GM13977 (cell line): ENCODE data around the gene CHN1.

Source experiments
- DNase-seq: peaks from one replicate; pipeline ENCODE4 v3.0.0; 2012; ENCODE audit warnings: low spot score
- in situ Hi-C: fragments of 300-500 bp; cut with MboI; formaldehyde crosslinking; loops from one replicate; pipeline ENCODE4 v1.12.0; 2022; ENCODE audit warnings: low sequenced_read_pairs, low pct_unique_long_range_greater_than_20kb, mixed read lengths, inconsistent platforms; ENCODE audit not compliant: unreplicated experiment
- TF ChIP-seq, protein P1 (sequence below): IDR thresholded peaks from 2 replicates; pipeline ENCODE4 v1.5.1; 2012; ENCODE audit warnings: mild to moderate bottlenecking, control low read depth; ENCODE audit not compliant: insufficient read depth; ENCODE audit errors: extremely low read depth, missing control alignments

Gene CHN1

DNA sequence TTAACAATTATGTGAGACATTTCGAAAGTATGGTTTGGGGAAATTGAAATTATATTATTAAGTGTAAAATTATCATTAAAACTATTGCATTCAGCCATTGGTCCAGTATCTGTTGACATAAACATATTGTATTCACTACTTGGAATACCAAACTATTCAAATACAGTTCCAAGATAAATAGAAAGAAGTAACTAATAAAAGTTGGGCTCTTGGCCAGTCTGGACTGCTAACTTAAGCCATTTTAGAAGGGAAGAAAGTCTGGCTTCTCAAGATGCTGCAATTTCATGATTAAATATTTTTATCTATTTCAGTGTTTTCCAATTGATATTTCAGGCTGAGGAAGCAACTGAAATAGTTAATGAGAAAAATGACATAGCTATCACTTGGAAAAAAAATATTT lies 131.1 kb downstream of the CHN1 start:
- DNase-seq = no peak
- TF ChIP-seq, protein P1, sequence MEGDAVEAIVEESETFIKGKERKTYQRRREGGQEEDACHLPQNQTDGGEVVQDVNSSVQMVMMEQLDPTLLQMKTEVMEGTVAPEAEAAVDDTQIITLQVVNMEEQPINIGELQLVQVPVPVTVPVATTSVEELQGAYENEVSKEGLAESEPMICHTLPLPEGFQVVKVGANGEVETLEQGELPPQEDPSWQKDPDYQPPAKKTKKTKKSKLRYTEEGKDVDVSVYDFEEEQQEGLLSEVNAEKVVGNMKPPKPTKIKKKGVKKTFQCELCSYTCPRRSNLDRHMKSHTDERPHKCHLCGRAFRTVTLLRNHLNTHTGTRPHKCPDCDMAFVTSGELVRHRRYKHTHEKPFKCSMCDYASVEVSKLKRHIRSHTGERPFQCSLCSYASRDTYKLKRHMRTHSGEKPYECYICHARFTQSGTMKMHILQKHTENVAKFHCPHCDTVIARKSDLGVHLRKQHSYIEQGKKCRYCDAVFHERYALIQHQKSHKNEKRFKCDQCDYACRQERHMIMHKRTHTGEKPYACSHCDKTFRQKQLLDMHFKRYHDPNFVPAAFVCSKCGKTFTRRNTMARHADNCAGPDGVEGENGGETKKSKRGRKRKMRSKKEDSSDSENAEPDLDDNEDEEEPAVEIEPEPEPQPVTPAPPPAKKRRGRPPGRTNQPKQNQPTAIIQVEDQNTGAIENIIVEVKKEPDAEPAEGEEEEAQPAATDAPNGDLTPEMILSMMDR = no peak
- in situ Hi-C loops = no loop called here

DNA sequence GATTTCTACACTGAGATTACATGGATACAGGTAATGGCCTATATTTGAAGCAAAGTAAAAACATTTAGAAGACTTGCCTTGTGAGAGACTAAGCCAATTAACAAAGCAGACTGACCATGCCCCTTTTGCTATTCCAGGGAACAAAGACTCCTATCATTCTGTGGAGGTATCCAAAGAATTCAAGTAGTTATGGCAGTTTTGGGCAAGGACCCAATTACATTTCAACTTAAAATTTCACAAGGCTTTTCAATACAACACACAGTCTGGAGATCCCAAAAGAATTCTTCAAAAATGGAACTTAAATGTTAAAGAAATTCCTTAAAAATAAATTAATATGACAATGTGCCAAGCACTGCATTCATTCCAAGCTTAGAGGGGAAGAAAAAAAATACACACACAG lies 131.7 kb downstream of the CHN1 start:
- DNase-seq = no peak
- in situ Hi-C loops = no loop called here
- TF ChIP-seq, protein P1 = no peak

DNA sequence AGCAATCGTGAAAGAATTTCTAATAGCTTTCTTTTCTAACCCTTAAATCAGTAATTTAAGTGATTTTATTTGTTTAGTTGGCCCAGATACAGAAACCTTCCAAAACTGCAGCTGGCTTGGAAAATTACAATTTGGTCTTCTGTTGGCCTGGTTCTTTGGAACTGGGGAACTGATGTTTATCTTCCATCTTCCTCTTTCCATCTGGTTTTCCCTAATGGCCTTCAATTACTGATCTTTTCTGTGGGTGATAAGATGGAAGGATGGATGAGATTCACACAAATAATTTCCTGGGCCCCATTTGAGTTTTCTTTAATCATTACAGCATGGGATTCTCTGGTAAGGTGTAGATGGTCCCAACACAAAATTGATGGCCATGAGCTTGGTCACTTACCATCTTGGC lies 134.4 kb downstream of the CHN1 start:
- TF ChIP-seq, protein P1 = no peak
- in situ Hi-C loops = no loop called here
- DNase-seq = no peak

DNA sequence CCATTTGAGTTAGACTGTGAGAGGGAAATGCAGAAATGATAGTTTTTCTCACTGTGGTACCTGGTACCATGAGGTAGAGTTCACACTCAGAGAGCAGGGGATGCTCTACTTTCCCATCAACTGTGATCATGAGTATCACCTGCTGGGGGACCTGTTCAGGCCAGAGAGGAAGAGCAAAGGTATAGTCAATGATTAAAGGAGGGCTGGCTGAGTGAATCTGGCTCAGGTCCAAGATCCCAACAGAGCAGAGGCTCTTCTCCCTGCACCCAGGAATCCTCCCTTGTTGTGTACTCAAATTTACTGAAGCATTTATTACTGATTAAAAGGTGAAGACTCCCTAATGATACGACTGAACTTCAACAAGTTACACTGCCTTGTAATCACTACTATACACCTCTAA lies 136.3 kb downstream of the CHN1 start:
- TF ChIP-seq, protein P1 = no peak
- in situ Hi-C loops = no loop called here
- no peak for DNase-seq

DNA sequence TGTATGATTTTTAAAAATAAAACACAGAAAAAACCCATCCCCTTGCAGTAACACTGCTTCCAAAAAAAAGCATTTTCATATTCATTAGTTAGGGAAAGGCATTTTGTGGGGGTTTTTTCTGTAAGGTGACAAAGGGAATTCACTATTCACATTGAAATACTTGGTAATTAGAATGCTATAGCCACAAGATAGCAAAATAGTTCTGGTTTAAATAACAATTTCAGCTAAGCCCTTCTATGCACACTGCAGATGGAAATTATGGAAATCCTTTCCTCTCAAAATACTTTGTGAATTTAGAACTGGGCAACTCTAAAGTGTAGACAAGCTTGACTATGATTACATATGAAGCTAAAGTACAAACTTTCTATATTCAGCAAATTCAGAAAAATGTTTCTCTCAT lies 138.8 kb downstream of the CHN1 start:
- TF ChIP-seq, protein P1 = no peak
- no peak for DNase-seq
- in situ Hi-C loops = no loop called here

DNA sequence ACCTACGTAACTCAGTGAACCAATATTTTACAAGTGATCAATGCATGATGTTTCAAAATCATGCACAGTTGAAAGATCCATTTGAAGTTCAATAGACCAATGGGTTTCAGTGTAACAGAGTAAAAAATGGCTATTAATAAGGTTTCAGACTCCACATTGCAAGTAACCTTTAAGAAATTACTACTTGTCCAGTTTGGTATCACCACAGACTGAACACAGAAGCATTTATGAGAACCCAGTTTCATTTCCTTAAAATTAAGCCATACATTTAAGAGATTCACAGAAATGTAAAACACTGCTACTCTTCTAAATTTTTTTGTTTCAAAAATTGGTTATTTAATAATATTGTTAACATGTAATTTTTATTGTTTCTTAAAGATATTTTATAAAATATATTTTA lies 142.0 kb downstream of the CHN1 start:
- no peak for DNase-seq
- in situ Hi-C loops = no loop called here
- TF ChIP-seq, protein P1 = no peak
